ENCODE measurements around the gene SLC25A21. TPM values are rescaled to one million over a fixed set of nuclear protein-coding genes. Genes with fewer than 3 reads are reported as not detected.

Gene SLC25A21
- total and polyA plus RNA-seq, 10 of the 15 experiments (the other 5 are each of a cell fraction or from before 2014, with no cell fraction given), result 0.06 to 0.72 (median 0.17) TPM; not detected in 3

DNA sequence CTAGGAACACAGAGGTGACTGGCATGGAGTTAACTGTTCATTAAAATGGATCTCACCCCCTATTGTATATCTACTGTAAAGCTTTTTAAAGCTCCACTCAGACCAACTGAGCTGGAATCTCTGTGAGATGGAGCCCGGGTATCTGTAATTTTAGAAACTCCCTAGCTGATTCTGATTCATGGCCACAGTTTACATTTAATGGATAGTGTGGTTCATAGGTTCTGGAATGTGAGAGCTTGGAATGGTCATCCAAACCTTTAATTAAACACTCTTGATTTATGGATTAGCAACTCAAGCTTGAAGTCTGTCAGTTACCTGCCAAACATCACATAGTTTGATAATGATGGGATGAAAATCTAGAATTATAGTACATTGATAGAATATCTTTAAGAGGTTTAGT, 183.8 kb downstream of the SLC25A21 start:
- FAIRE-seq (no peak), ATAC-seq (no peak), DNase-seq (ENCODE audit: low read depth, low spot score) (no peak)
- no peaks in the 10 kb centered on the region for H3K9me3 ChIP-seq (replicated peaks; ENCODE audit: control insufficient read depth, insufficient read depth, low read length)
- no peaks in the 10 kb centered on the region for H3K4me1 ChIP-seq (ENCODE audit: control insufficient read depth, insufficient read depth, low read length)
- no peak overlapping the region for H2AFZ ChIP-seq (ENCODE audit: control insufficient read depth, low read depth, low read length)
- no peaks in the 10 kb centered on the region for H3K79me2 ChIP-seq (ENCODE audit: control insufficient read depth, insufficient read depth, low read length)
- in situ Hi-C loops (cut with MboI) (no loop called here), intact Hi-C loops (cut with micrococcal nuclease; ENCODE audit: unreplicated experiment) (no loop called here)
- H3K27me3 ChIP-seq (replicated peaks in 1 of 2; ENCODE audit: control insufficient read depth in 2 of 2, insufficient read depth in 2 of 2, low read length in 1 of 2), result no peaks in the 10 kb centered on the region
- no TSS peak for BruUV-seq (replicated peaks)
- ChIA-PET SMC1A (ENCODE audit: uncharacterized antibody, unreplicated experiment) (no interaction called here), CTCF (no interaction called here), POLR2A (no interaction called here), RAD21 (ENCODE audit: unreplicated experiment) (no interaction called here)
- no peak overlapping the region for H3K4me3 ChIP-seq
- WGBS (ENCODE audit: insufficient coverage, insufficient replicate concordance, low lambda C conversion rate, missing lambda C conversion rate), result 0% methylated on average over 1 of the region's 1 CpG
- no peaks in the 10 kb centered on the region for H4K20me1 ChIP-seq (ENCODE audit: control insufficient read depth, insufficient read depth)
- no peak overlapping the region for H3K9ac ChIP-seq (ENCODE audit: control insufficient read depth, insufficient read depth, low read length)
- no peak overlapping the region for H3K27ac ChIP-seq (ENCODE audit: control insufficient read depth, insufficient read depth)
- TF ChIP-seq NR2C1 (IDR thresholded peaks at IDR 0.05) (no peak), SIN3A (IDR thresholded peaks at IDR 0.05; ENCODE audit: low read depth, low read length) (no peak), TBL1XR1 (IDR thresholded peaks at IDR 0.05; ENCODE audit: low read depth, low read length) (no peak), ZZZ3 (IDR thresholded peaks at IDR 0.05; ENCODE audit: control insufficient read depth, insufficient read length, low read depth) (no peak), STAT1 (conservative IDR thresholded peaks at IDR 0.05) (no peak), CBX3 (IDR thresholded peaks at IDR 0.05; ENCODE audit: borderline replicate concordance, low read depth) (no peak), CHD1 (IDR thresholded peaks at IDR 0.05; ENCODE audit: low read depth, low read length) (no peak), TAF1 (IDR thresholded peaks at IDR 0.05; ENCODE audit: borderline replicate concordance, low read depth, low read length) (no peak), ZNF592 (IDR thresholded peaks at IDR 0.05) (no peak)
- TF ChIP-seq, protein P1, sequence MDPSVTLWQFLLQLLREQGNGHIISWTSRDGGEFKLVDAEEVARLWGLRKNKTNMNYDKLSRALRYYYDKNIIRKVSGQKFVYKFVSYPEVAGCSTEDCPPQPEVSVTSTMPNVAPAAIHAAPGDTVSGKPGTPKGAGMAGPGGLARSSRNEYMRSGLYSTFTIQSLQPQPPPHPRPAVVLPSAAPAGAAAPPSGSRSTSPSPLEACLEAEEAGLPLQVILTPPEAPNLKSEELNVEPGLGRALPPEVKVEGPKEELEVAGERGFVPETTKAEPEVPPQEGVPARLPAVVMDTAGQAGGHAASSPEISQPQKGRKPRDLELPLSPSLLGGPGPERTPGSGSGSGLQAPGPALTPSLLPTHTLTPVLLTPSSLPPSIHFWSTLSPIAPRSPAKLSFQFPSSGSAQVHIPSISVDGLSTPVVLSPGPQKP (IDR thresholded peaks at IDR 0.05; ENCODE audit: low read depth, low read length), result no peak
- TF ChIP-seq, protein P2, sequence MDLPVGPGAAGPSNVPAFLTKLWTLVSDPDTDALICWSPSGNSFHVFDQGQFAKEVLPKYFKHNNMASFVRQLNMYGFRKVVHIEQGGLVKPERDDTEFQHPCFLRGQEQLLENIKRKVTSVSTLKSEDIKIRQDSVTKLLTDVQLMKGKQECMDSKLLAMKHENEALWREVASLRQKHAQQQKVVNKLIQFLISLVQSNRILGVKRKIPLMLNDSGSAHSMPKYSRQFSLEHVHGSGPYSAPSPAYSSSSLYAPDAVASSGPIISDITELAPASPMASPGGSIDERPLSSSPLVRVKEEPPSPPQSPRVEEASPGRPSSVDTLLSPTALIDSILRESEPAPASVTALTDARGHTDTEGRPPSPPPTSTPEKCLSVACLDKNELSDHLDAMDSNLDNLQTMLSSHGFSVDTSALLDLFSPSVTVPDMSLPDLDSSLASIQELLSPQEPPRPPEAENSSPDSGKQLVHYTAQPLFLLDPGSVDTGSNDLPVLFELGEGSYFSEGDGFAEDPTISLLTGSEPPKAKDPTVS (IDR thresholded peaks at IDR 0.05; ENCODE audit: low read depth, low read length), result no peak
- TF ChIP-seq, protein P3, sequence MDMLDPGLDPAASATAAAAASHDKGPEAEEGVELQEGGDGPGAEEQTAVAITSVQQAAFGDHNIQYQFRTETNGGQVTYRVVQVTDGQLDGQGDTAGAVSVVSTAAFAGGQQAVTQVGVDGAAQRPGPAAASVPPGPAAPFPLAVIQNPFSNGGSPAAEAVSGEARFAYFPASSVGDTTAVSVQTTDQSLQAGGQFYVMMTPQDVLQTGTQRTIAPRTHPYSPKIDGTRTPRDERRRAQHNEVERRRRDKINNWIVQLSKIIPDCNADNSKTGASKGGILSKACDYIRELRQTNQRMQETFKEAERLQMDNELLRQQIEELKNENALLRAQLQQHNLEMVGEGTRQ (IDR thresholded peaks at IDR 0.05; ENCODE audit: borderline replicate concordance, low read depth, low read length), result no peak
- H3K36me3 ChIP-seq (ENCODE audit: control insufficient read depth in 2 of 2, insufficient read depth in 2 of 2, low read length in 1 of 2), result no peaks in the 10 kb centered on the region
- H3K4me2 ChIP-seq (ENCODE audit: control insufficient read depth, insufficient read depth), result no peak overlapping the region

All from GM12878 (cell line).